ENCODE data around the gene BARHL1. TPM values are rescaled to one million over a fixed set of nuclear protein-coding genes. Genes with fewer than 3 reads are reported as not detected.

Gene BARHL1
- total and polyA plus RNA-seq, 2 experiments from 2014 or later, result not detected

- TF ChIP-seq ZNF462 (CRISPR knock-in tag; IDR thresholded peaks at IDR 0.05) (no peak), EZH2 (IDR thresholded peaks at IDR 0.05; ENCODE audit: low read depth, unreplicated experiment) (no peak), CTCF (conservative IDR thresholded peaks at IDR 0.05; ENCODE audit: low read depth in 2 of 2) (no peak), NANOG (IDR thresholded peaks at IDR 0.05; ENCODE audit: borderline replicate concordance) (no peak), EZH2phosphoT487 (IDR thresholded peaks at IDR 0.05; ENCODE audit: unreplicated experiment) (no peak), POLR2AphosphoS5 (IDR thresholded peaks at IDR 0.05; ENCODE audit: low read depth) (no peak), JUNB (IDR thresholded peaks at IDR 0.05; ENCODE audit: unreplicated experiment) (no peak), ZNF331 (CRISPR knock-in tag; IDR thresholded peaks at IDR 0.05; ENCODE audit: low read depth) (no peak)
These were observed 48.9 kb downstream of the BARHL1 start (continued) for GRCh38 chr9:132631280-132631679.

GRCh38 chr9:132631685-132632084 lies 49.3 kb downstream of the BARHL1 start:
- H3K36me3 Mint-ChIP-seq (ENCODE audit: low read depth), result peaks cover 41% of the 10 kb centered on the region
- H3K79me2 ChIP-seq (replicated peaks; ENCODE audit: insufficient read depth), result no peaks in the 10 kb centered on the region
- H3K4me1 Mint-ChIP-seq, result peaks cover 18% of the 10 kb centered on the region
- no peak overlapping the region for H3K27ac ChIP-seq (ENCODE audit: low read depth)
- H2AFZ ChIP-seq, result no peak overlapping the region
- H3K27me3 ChIP-seq (ENCODE audit: insufficient read depth), result no peaks in the 10 kb centered on the region
- H3K27ac Mint-ChIP-seq, result no peak overlapping the region
- peaks cover 2% of the 10 kb centered on the region for H3K27me3 Mint-ChIP-seq (ENCODE audit: insufficient read depth, low read depth, poor library complexity)
- no peak overlapping the region for H3K4me3 ChIP-seq
- no peak overlapping the region for H3K4me3 Mint-ChIP-seq
- H3F3A ChIP-seq (replicated peaks; ENCODE audit: low read depth), result no peaks in the 10 kb centered on the region
- H4K20me1 ChIP-seq (replicated peaks; ENCODE audit: insufficient read depth), result peaks cover 4% of the 10 kb centered on the region; the same call in 1 of the 2 replicates
- H3K36me3 ChIP-seq (ENCODE audit: insufficient read depth), result peaks cover 16% of the 10 kb centered on the region; the same call in 1 of the 2 replicates
- no peak for DNase-seq (ENCODE audit: low spot score)
- no peak for ATAC-seq
- H3K4me2 ChIP-seq, result no peak overlapping the region
- peaks cover 10% of the 10 kb centered on the region for H3K4me1 ChIP-seq (ENCODE audit: insufficient read depth)
- no peaks in the 10 kb centered on the region for H3K9me3 Mint-ChIP-seq
- H3K9me2 ChIP-seq (ENCODE audit: insufficient read depth), result no peaks in the 10 kb centered on the region
- no peak for TF ChIP-seq ZNF114 (CRISPR knock-in tag; IDR thresholded peaks at IDR 0.05)
- TF ChIP-seq STAT1 (IDR thresholded peaks at IDR 0.05; ENCODE audit: unreplicated experiment), result no peak
- TF ChIP-seq CREB1 (CRISPR knock-in tag; IDR thresholded peaks at IDR 0.05; ENCODE audit: low read depth), result no peak
- no peak for TF ChIP-seq POLR2AphosphoS5 (IDR thresholded peaks at IDR 0.05; ENCODE audit: low read depth)
- no peak for TF ChIP-seq JUNB (IDR thresholded peaks at IDR 0.05; ENCODE audit: unreplicated experiment)
- no peak for TF ChIP-seq NANOG (IDR thresholded peaks at IDR 0.05; ENCODE audit: borderline replicate concordance)
- TF ChIP-seq ETS1 (IDR thresholded peaks at IDR 0.05), result no peak
- TF ChIP-seq ZNF331 (CRISPR knock-in tag; IDR thresholded peaks at IDR 0.05; ENCODE audit: low read depth), result no peak
- TF ChIP-seq REST (IDR thresholded peaks at IDR 0.05; ENCODE audit: unreplicated experiment), result no peak
